ENCODE data around the gene KDM1B.

GRCh38 chr6:18268066-18268465 lies 112.8 kb downstream of the KDM1B start:
- TF ChIP-seq CTCF (conservative IDR thresholded peaks at IDR 0.05; ENCODE audit: low read length) = no peak
- TF ChIP-seq EZH2phosphoT487 (IDR thresholded peaks at IDR 0.05; ENCODE audit: borderline replicate concordance) = no peak
